ENCODE measurements around the gene LYL1. TPM values are rescaled to one million over a fixed set of nuclear protein-coding genes. Genes with fewer than 3 reads are reported as not detected.

Gene LYL1
- total RNA-seq, 1 donor from 2014 or later, result 11.7 TPM

DNA sequence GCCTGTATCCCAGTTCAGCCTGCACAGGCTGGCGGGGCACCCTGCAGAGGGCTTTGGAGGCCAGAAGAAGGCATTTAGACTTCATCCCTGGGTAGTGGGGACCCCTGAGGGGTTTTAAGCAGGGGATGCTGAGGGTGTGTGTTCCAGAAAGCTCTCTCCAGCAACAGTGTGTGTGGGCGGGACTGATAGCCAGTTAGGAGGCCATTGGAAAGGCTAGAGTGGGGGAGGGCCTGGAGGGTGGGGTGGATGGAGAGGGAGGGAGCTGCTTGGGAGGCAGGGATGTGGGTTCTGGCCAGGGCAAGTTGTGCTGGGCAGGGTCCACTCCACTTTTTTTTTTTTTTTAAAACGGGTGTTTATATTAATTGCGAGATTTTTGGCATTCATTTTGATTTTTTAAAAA is 28.3 kb downstream of the LYL1 start:
- DNase-seq (ENCODE audit: low spot score), result no peak

DNA sequence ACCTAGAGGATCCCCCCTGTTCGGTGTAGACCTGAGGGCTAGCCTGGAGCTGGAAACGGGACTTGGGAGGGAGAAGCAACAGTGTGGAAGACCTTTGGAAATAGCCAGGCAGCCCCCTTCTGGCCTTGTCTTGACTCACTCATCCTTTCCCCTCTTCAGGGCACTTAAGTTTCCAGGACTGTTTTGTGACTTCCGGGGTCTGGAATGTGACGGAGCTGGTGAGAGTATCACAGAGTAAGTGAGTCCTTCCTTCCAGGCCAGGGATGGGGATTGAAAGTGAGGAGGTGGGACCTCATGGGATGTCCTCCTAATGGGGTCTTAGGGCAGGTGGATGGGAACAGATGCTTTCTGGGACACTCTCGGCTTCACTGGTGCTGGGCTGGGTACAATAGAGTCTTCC is 29.4 kb downstream of the LYL1 start:
- no peak for DNase-seq (ENCODE audit: low spot score)

DNA sequence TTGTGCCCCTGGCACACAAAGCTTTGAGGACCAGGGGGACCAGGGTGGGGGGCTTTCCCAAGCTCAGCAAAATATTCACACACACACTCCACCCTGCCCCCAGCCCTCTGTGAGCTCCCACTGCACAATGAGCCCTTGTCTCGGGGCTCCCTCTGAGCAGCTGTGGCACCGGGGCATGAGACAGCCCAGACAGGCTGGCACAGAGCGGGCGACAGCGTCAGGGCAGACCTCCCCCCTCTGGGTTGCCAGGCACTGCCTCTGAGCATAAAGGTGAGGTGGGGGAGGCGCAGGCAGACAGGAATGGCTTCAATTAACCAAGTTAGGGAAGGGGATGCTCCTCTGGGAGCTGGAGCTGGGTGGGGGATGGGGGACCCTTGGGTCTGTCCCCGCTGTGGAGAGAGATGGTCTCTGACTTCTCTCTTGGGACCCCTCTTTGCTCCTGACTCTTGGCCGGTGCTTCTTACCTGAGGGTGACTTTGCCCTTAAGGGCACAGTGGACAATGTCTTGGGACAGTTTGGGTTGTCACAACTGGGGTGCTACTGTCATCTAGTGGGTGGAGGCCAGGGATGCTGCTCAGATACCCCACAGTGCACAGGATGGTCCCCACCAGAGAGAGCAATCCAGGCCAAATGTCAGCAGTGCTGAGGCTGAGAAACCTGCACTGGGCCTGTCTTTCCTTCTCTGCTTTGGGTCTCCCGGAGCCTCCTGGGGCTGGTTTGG is 30.3 kb downstream of the LYL1 start:
- DNase-seq (ENCODE audit: low spot score), result no peak

DNA sequence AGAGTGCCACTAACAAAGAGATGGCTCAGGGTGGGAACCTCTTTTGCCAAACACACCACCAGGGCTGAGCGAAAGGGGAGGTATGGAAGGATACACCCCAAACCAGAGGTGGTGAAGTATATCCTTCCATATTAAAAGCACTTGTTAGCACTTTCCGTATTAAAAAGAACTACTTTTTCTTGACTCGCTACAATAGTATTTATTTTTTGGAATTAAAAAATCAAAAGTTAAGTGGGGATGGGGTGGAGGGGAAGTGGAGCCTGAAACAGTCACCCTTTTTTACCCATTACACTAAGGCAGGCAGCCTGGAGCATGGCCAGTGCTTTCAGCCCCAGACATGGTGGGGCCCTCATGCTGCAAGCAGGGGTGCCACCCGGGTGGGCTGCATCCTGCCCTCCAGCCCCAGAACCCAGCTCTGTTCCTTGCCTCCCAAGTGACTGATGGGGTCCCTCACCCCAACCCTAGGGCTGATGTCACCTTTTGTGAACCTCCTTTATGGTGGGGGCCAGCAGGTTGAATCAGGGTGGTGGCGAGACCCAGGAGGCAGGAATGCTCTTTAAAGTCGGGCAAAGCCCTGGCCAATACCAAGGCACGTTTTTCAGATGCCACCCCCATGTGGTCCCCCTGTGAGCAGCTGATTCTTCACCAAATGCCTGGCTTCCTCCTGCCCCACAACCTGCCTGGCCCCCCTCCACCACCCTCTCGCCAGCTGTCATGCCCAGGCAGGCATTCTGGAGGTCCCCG is 31.0 kb downstream of the LYL1 start:
- no peak for DNase-seq (ENCODE audit: low spot score)

DNA sequence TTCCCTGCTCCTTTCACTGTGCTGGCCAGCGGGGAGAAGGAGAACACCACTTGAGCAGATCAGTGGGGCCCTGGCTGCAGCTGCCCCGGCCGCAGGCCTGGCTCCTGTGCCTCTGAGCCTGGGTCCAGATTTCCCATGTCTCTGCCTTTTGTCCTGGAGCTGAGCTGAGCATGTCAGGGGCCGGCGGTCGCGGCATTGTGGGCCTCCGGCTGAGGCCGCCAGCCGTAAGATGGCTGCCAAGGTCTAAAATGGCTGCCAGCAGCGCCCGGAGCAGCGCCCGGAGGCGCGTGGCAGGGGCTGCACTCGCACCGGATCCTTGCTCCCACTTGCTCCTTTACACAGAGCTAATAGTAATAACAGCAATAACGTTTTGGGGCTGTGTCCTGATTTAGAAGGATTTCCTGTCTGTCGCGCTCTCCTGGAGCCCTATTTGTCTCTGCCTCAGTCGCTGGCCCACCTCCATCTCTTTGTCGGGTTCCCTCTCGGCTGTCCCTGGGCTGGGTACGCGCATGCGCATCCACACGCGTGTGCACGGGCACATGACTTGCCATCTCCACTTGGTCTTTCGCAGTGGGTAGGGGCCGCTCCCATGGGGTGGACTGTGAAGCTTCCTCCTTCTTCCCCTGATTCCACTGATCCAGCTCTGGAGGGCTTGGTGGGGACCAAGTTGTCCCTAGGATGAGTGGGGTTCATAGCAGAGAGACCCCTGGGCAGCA is 32.1 kb downstream of the LYL1 start:
- no peak for DNase-seq (ENCODE audit: low spot score)

DNA sequence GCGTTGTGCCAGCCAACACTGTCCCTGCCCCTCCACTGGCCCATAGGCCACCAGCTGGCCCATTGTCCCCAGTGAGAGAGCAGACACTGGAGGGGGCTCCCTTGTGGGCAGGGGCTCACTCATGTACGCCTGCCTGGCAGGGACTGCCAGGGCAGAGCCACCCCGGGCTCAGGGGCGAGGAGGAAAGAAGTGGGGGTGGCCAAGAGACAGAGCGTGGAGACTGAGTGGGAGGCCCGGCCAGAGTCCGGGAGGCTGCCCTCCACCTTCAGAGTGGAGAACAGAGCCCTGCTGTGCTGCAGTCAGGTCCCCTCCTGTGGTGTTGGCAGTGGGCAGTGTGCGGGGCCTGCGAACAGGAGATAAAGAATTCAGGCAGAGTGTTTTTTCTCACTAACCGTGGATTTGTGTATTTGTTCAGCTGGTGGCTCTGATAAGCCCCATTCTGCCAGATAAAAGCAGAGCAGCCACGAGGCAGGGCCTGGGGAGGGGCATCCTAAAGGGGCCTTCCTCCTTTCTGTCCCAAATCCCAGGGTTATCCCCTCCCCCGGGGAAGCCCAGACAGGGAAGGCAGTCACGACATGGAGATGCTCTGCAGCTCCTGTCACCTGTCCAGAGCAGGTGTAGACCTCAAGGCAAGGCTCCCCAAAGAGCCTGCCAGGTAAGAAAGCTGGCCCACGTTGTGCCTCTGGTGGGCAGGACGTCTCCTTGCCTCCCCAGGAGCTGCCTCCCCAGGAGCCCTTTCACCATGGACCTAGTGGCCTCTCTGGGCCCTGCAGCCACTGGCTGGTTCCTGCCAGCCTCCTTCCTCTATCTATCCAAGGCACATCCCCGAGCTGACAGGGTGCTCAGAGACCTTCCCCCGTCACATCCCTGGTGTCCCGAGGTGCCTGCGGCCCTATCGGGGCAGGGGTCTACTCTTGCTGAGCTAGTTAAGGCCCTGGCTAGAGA is 33.0 kb downstream of the LYL1 start:
- no peak for DNase-seq (ENCODE audit: low spot score)

DNA sequence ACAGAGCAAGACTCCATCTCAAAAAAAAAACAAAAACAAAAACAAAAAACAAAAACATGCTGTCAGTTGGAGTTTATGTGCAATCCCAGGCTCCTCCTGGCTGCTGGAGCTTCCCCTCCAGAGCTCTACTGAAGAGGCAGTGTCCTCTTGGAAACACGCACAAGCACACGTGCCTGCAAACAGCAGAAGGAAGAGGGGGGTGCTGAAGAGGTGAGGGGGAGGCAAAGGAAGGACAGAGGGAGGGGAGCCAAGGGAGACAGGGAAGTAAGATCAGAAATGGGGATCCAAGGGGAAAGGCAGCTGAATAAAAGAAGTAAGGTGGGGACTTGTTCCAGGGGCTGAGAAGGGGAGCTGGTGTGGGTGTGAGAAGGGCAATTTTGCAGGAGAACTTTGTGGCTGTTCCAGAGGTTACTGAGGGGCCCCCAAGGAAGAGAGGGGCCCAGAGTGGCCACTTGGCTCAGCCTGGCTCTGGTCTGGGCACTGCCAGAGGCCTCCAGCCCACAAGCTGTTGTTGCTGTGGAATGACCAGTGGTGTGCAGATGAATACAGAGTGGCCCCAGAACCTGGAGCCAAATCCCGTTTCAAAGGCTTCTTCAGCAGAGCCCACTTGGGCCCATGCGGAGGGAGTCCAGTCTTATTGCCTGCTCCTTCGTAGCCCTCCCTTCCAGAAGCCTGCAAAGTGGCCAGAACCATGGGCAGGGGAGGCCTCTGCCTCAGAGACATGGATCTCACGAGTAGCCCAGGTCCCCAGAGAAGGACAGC is 34.4 kb downstream of the LYL1 start:
- no peak for DNase-seq (ENCODE audit: low spot score)

DNA sequence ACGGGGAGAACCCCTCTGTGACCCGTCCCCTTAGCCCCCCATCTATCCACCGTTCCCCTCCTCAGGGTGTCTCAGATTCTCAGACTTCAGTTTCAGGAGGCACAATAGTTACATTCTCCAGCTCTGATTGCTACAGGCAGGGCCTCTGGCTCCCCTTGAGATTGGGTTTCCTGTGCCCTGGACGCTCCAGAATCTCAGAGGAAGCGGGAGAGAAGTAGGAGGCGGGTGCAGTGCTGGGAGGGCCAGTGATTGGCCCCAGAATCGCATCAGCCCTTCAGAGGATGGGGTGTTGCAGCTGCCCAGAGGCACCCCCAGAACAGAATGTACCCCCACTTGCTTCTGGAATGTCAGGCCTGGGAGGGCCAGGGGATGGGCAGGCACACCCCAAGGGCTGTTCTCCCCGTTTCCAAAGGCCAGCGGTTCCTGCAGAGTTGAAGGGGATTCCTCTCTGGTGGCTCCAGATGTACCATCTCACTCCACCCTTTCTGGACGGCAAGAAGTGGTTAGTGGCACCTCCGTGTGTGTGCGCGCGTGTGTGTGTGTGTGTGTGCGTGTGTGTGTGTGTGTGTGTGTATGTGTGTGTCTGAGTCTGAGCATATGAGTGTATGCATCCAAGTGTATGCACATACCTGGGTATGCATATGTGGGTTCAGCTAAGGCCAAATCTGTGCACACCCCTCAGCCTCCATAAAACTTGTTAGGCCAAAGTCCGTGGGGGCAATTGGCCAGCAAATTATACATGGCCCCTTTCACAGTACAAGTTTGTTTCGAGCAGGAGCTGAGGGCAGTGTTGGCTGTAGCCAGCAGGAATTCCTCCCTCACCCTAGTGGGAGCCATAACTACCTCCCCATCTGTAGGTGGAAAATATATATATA is 35.5 kb downstream of the LYL1 start:
- no peak for DNase-seq (ENCODE audit: low spot score)

DNA sequence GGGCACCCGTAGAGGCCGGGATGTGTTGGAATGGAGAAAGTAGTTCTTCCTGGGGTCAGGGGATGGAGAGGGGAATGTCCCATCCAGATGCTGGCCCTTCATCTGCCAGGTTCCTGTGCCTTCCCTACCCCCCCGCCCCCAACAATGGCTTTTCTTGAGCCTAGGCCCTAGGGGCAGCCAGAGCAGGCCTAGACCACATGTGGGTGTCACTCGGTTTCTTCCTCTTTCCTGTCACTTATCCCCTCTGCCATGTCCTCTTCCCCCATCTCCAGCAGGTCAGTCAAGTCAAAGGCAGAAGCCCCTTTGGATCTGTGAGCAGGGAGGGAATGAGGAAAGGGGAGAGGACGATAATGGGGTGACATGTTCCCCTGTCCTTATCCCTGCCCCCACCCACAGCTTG is 36.4 kb downstream of the LYL1 start:
- DNase-seq (ENCODE audit: low spot score), result no peak

DNA sequence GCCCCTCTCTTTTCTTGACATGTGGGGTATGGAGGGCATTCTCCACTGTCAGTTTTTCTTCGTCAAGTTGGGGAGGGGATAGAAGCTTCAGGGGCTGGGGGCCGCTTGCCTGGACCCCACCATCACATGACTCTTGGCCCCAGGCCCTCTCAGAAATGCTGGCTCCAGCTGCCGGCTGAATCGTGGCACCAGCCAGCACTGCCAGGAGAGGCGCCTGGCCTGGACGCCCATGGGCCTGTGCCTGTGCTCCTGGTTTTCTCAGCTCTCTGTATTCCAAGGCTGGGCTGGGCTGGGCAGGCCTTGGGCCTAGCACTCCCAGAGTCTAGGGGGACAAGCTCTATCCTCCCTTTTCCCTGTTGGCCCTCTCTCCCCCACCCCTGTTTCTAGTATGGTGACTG is 38.6 kb downstream of the LYL1 start:
- DNase-seq (ENCODE audit: low spot score), result no peak

DNA sequence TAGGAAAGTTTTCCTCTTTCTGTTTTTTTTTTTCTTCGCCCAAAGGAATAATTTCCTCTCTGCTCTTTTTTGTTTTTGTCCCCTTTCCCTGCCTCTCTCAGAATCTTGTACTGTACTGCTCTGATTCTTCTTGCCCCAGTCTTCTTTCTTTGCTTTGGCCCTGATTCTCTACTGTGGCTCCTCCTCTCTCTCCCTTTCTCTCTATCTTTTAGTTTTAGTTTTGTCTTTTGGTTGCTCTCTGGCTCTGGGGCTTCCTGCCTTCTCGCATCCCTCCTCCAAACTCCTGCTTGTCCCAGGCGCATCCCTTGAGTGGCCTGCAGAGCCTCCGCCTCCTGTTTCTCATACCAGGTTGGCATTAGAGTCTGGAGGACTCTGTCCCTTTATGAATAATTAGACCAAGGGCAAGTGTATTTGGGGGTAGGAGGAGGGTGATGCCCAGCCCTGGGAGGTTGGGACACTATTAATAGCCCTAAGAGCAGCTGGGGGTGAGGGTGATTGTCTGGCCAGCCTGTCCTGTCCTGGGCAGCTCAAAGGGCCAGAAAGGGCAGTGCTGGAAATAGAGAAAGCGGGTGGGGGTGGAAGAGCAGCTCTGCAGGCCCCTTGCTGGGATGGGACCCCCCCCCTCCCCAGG is 39.1 kb downstream of the LYL1 start:
- no peak for DNase-seq (ENCODE audit: low spot score)

DNA sequence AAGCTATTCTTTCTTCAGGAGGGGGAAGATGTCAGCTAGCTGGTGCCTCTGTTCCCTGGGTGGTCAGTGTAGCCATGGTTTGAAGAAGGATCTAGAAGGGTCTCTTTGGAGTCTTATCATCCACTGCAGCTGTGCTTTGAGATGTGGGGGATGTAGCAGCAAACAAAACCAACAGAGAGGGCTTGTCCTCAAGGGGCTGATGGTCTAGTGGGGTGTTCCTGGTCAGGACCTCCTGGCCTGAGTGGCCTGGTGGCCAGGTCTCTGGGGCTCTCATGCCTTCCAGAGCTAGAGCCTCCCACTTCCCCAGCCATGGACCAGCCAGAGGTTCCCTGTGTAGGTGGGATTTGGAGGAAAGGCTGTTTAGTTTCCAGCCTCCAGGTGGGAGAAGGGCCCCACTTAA is 40.3 kb downstream of the LYL1 start:
- DNase-seq (ENCODE audit: low spot score), result no peak

DNA sequence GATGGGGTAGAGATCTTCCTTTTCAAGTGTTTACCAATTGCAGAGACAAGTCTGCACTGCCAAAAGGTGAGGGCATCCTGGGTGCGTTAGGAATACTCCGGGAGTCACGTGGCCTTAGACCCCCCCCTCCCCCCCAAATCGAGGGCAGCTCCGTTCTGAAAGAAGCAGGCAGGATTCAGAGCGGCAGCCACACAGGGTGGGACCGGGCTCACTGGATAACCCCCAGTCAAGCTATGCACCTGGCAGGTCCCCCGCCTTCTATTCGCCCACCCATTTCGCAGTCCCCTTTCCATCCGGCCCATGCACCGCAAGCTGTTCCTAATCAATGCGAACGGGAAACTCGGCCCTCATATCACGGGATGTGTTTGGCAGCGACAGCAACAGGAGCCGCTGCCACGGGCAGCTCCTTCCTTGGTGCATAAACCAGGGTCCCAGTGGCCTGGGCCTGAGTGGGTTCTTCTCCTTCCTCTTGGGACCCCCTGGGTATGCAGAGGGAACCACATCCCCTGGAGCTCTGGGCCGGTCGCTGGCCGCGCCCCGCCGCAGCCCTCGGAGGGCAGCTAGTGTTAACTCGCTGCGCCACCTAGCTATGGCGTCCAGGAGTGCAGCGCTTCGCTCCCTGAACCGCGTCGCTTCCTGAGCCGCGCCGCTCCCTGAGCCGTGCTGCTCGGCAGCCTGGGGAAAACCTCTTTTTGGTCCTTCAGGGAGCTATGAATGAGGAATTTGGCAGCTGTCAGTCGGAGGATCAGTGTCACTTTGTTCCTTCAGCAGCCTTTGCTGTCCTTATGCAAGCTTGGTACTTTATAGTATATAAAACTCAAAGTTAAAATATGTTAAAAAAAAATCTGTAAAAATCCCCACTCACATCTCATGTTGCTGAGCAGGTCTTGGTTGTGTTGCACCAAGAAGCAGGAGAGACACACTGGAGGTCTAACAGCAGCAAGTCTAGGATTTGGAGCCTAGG is 41.4 kb downstream of the LYL1 start:
- peak; percentile 85 for DNase-seq (ENCODE audit: low spot score)

DNA sequence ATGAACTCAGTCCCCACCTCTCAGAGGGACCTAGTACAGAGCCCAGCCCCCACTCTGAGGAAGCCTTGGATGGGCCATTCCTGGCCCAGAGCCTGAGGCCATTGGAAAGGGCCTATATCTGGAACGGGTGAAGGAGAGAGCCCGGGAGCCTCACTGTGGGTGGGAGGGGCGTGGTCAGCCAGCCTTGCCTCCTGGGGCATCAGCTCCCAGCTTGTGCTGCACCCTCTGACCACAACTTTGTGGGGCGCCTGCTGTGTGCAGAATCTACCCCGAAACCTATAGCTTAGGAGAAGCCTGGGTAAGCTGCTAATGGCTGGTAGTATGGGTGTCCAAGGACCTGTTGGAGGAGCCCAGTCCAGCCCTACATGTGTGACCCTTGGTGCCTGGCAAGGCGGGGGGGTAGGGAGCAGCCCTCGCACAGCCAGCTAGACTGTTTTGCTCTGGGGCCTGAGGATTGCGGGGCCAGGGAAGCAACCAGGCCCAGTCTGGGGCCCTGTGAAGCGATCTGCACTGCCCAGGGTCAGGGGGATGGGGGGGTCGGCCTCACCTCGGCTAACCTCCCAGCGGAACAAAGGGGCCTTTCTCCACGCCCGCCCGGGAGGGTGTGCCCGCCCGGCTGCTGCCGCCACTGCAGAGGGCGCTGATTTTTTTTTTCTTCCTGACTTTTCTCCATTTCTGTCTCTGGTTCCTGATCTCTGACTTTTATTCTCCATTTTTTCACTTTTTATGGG is 42.3 kb downstream of the LYL1 start:
- no peak for DNase-seq (ENCODE audit: low spot score)

DNA sequence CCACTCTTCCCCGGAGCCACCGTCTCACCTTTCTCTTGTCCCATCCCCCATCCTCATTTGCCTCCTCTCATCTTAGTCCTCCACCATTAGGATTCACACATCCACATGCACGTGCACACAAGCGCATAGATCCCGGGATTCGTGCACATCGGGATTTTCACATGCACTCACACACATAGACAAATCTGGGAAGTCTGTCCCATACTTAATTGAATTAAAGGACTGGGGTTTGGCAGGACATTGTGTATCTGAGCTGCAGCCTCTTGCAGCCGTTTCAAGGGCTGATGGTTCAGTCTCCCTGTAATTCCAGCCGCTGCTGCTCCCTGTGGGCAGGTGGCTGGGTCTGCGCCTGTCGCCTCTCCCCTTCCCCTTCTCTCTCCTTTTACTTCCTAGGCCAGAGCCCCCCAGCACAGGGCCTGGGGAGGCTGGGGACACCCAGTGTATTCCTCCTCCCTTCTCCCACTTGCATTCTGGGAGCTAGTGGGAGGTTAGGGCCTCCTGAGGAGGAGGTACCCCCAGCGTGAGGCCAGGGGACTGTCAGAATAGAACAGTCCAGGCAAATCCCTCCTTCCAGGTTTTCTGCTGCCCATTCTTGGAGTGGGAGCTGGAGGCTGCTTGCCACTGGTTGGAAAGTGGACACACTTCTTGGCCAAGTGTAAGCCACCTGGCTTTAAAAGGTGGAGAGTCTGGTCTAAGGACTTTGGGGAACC is 43.6 kb downstream of the LYL1 start:
- no peak for DNase-seq (ENCODE audit: low spot score)

DNA sequence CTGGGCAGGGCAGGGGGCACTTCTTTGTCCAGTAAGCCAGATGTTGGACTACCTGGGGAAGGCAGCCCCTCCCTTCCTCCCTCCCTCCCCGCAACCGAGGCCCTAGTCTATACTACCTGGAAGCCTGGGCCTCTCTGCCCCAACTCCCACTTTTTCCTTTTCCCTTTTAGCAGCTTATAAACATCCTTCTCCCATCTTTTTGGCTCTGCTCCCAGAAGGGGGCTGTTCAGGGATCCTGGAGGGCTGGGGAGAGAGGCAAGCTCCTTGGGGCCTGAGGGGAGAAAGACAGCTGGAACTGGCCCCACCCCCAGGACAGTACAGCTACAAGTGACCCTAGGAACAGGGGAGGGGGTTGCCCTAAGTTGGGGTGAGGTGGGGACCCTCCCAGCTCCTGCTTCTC is 44.9 kb downstream of the LYL1 start:
- no peak for DNase-seq (ENCODE audit: low spot score)

DNA sequence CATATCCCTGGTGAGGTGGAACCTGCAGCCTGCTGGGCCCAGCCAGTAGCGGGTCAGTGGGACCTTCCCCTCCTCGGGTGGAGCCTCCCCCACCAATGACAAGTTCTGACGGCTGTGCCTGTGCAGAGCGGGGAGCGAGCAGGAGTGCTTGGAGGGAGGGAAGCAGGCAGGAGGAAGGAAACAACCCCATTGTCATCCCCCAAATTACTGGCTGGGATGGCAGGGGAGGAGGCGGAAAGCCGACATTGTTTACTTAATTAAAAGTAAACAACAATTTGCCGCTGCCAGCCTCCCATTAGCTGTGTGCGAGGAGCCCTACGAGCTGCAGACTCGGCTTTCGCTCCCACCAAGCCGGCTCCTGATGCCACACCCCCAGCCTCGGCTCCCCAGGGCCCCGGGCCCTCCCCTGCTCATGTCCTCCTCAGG is 45.5 kb downstream of the LYL1 start:
- no peak for DNase-seq (ENCODE audit: low spot score)
